Measurements from ENCODE around the gene CTBP2.

GRCh38 chr10:125007436-125007835 lies 152.9 kb downstream of the CTBP2 start:
- TF ChIP-seq POLR2A (IDR thresholded peaks at IDR 0.05) (no peak), CTCF (IDR thresholded peaks at IDR 0.05 in 8 of 11, conservative IDR thresholded peaks at IDR 0.05 in 3 of 11) (no peak), POLR2AphosphoS5 (IDR thresholded peaks at IDR 0.05) (no peak)

Data from spleen (tissue), 7 donors.